PC-3 (cell line): ENCODE measurements around the gene ELK3. TPM values are rescaled to one million over a fixed set of nuclear protein-coding genes. Genes with fewer than 3 reads are reported as not detected.

Experiments
- ATAC-seq: fragments of 200-7000 bp; cut with Tn5 transposase; 2 replicates; pipeline ENCODE4 v1.9.1; 2020; ENCODE audit warnings: mild to moderate bottlenecking, moderate library complexity
- BruUV-seq: library from RNA; stranded (reverse); fragments of 400-500 nt; replicated peaks from 2 replicates; lab custom pipeline; 2021; lab: Mats Ljungman, UMichigan
- CTCF ChIA-PET: fragments of 300-600 bp; sonication (Branson Sonifier 250); formaldehyde crosslinking; loops from one replicate; lab custom pipeline; 2022; ENCODE audit warnings: antibody characterized with exemption; lab: Charles Lee
- POLR2A ChIA-PET: fragments of 300-600 bp; sonication (Branson Sonifier 250); formaldehyde crosslinking; loops from one replicate; lab custom pipeline; 2022; ENCODE audit warnings: antibody characterized with exemption; ENCODE audit not compliant: unreplicated experiment; lab: Charles Lee
- DNase-seq: peaks from one replicate; pipeline ENCODE4 v3.0.0-alpha.2; 2015
- H2AFZ ChIP-seq: fragments of 300-600 bp; sonication (generic); 2 replicates; pipeline ENCODE4 v1.6.0; 2016; ENCODE audit warnings: antibody characterized with exemption, low read length
- H3F3A ChIP-seq: fragments of 300-600 bp; sonication (generic); one replicate; pipeline ENCODE4 v1.6.0; 2017; ENCODE audit warnings: antibody characterized with exemption, low read length, control low read depth, mild to moderate bottlenecking; ENCODE audit not compliant: unreplicated experiment
- H3K27ac ChIP-seq: fragments of 300-600 bp; sonication (generic); 2 replicates; pipeline ENCODE4 v1.5.1; 2016; ENCODE audit warnings: mild to moderate bottlenecking, low read length
- H3K27me3 ChIP-seq: fragments of 300-600 bp; sonication (generic); 2 replicates; pipeline ENCODE4 v1.6.1; 2016; ENCODE audit warnings: low read length, mixed read lengths
- H3K36me3 ChIP-seq: fragments of 300-600 bp; sonication (generic); 2 replicates; pipeline ENCODE4 v1.6.1; 2016; ENCODE audit warnings: low read depth, mixed run types, low read length, mixed read lengths
- H3K4me1 ChIP-seq: fragments of 300-600 bp; sonication (generic); 2 replicates; pipeline ENCODE4 v1.5.1; 2016; ENCODE audit warnings: low read length; ENCODE audit not compliant: insufficient read depth
- H3K4me2 ChIP-seq: fragments of 300-600 bp; sonication (generic); 2 replicates; pipeline ENCODE4 v1.6.0; 2016; ENCODE audit warnings: low read length
- H3K4me3 ChIP-seq: fragments of 300-600 bp; sonication (generic); 2 replicates; pipeline ENCODE4 v1.5.1; 2016; ENCODE audit warnings: mild to moderate bottlenecking, low read length, mixed read lengths
- H3K79me2 ChIP-seq: fragments of 300-600 bp; sonication (generic); 2 replicates; pipeline ENCODE4 v1.6.1; 2017; ENCODE audit warnings: low read length, mixed read lengths
- H3K9ac ChIP-seq: fragments of 300-600 bp; sonication (generic); 2 replicates; pipeline ENCODE4 v1.6.0; 2016; ENCODE audit warnings: mild to moderate bottlenecking, low read length
- H3K9me2 ChIP-seq: fragments of 300-600 bp; sonication (generic); replicated peaks from 2 replicates; pipeline ENCODE4 v1.6.1; 2016; ENCODE audit warnings: mixed run types, low read length, mixed read lengths
- H3K9me3 ChIP-seq: fragments of 300-600 bp; sonication (generic); 2 replicates; pipeline ENCODE4 v1.6.1; 2016; ENCODE audit warnings: low read length, mixed read lengths
- H4K20me1 ChIP-seq: fragments of 300-600 bp; sonication (generic); 2 replicates; pipeline ENCODE4 v1.6.1; 2016; ENCODE audit warnings: low read length, mixed read lengths
- CTCF ChIP-seq: fragments of 300-600 bp; sonication (generic); conservative IDR thresholded peaks from 2 replicates; pipeline ENCODE4 v1.5.1; 2017; ENCODE audit warnings: antibody characterized with exemption, low read depth, mild to moderate bottlenecking, low read length
- EZH2 ChIP-seq: fragments of 300-600 bp; sonication (generic); IDR thresholded peaks from one replicate; pipeline ENCODE4 v1.6.1; 2017; ENCODE audit warnings: antibody characterized with exemption, mild to moderate bottlenecking, low read length; ENCODE audit not compliant: unreplicated experiment
- EZH2phosphoT487 ChIP-seq: fragments of 300-600 bp; sonication (generic); IDR thresholded peaks from 2 replicates; pipeline ENCODE4 v1.6.1; 2018; ENCODE audit warnings: mild to moderate bottlenecking, antibody characterized with exemption, low read length, borderline replicate concordance
- intact Hi-C: fragments of 100-400 bp; cut with micrococcal nuclease; formaldehyde crosslinking; loops from 2 replicates; pipeline ENCODE4 v1.9.0; 2023
- total RNA-seq: library from RNA; depleted of rRNA; stranded (reverse); fragments of >200 nt; gene quantifications from 2 replicates; pipeline ENCODE4 v1.2.3, GENCODE V29; 2014

ELK3 gene
- total RNA-seq, 1 experiment from 2014 or later: 16.2 TPM

GRCh38 chr12:96156211-96156610 lies 38.0 kb upstream of the ELK3 start:
- H4K20me1 ChIP-seq: no peaks in the 10 kb centered on the region
- no peak overlapping the region for H3K27ac ChIP-seq
- H3F3A ChIP-seq: no peaks in the 10 kb centered on the region
- H3K79me2 ChIP-seq: no peaks in the 10 kb centered on the region
- TF ChIP-seq EZH2phosphoT487 (no peak), EZH2 (no peak), CTCF (no peak)
- H3K4me2 ChIP-seq: no peak overlapping the region
- no peaks in the 10 kb centered on the region for H3K9me3 ChIP-seq
- no peaks in the 10 kb centered on the region for H3K36me3 ChIP-seq
- BruUV-seq: no TSS peak
- H2AFZ ChIP-seq: no peak overlapping the region
- DNase-seq (no peak), ATAC-seq (no peak)
- CTCF ChIA-PET: no interaction called here
- no peak overlapping the region for H3K4me3 ChIP-seq
- intact Hi-C loops: no loop called here
- H3K9ac ChIP-seq: no peak overlapping the region
- no peaks in the 10 kb centered on the region for H3K9me2 ChIP-seq
- POLR2A ChIA-PET: no interaction called here
- H3K27me3 ChIP-seq: no peaks in the 10 kb centered on the region
- no peaks in the 10 kb centered on the region for H3K4me1 ChIP-seq

- ChIA-PET POLR2A (no interaction called here), CTCF (no interaction called here)
These were observed 36.7 kb upstream of the ELK3 start for GRCh38 chr12:96157427-96157826.

More at GRCh38 chr12:96157427-96157826, 36.7 kb upstream of the ELK3 start:
- Histone ChIP-seq H2AFZ (no peak overlapping the region), H3K36me3 (no peaks in the 10 kb centered on the region), H3K9me3 (no peaks in the 10 kb centered on the region), H3K4me2 (no peak overlapping the region), H3F3A (no peaks in the 10 kb centered on the region), H3K79me2 (no peaks in the 10 kb centered on the region), H3K27ac (no peak overlapping the region), H3K4me3 (no peak overlapping the region), H3K27me3 (no peaks in the 10 kb centered on the region), H3K4me1 (no peaks in the 10 kb centered on the region), H4K20me1 (no peaks in the 10 kb centered on the region), H3K9ac (no peak overlapping the region), H3K9me2 (no peaks in the 10 kb centered on the region)
- intact Hi-C loops: no loop called here
- no peak for DNase-seq
- ATAC-seq: no peak
- TF ChIP-seq CTCF: no peak
- no peak for TF ChIP-seq EZH2phosphoT487
- TF ChIP-seq EZH2: no peak
- no TSS peak for BruUV-seq
